GM23248 (cell line): Measurements from ENCODE around the gene LECT2. TPM values are rescaled to one million over a fixed set of nuclear protein-coding genes. Genes with fewer than 3 reads are reported as not detected.

Experiments used
- DNase-seq: peaks from one replicate; pipeline ENCODE4 v3.0.0-alpha.2; 2015
- H2AFZ ChIP-seq: fragments of 200-600 bp; sonication (generic); 2 replicates; pipeline ENCODE4 v1.6.1; 2016; ENCODE audit warnings: antibody characterized with exemption
- H3F3A ChIP-seq: fragments of 200-600 bp; sonication (generic); 2 replicates; pipeline ENCODE4 v1.6.1; 2016; ENCODE audit warnings: mild to moderate bottlenecking, antibody characterized with exemption, mixed run types; ENCODE audit not compliant: insufficient read depth
- H3K27ac ChIP-seq: fragments of 200-600 bp; sonication (generic); 2 replicates; pipeline ENCODE4 v1.5.1; 2016; ENCODE audit warnings: mild to moderate bottlenecking
- H3K27me3 ChIP-seq: fragments of 200-600 bp; sonication (generic); replicated peaks from 2 replicates; pipeline ENCODE4 v1.6.1; 2016; ENCODE audit warnings: mild to moderate bottlenecking; ENCODE audit not compliant: insufficient read depth
- H3K36me3 ChIP-seq: fragments of 200-600 bp; sonication (generic); 2 replicates; pipeline ENCODE4 v1.6.1; 2016; ENCODE audit warnings: low read depth, mild to moderate bottlenecking
- H3K4me1 ChIP-seq: fragments of 200-600 bp; sonication (generic); 2 replicates; pipeline ENCODE4 v1.6.1; 2016; ENCODE audit warnings: mild to moderate bottlenecking; ENCODE audit not compliant: insufficient read depth
- H3K4me2 ChIP-seq: fragments of 200-600 bp; sonication (generic); one replicate; pipeline ENCODE4 v1.6.1; 2016; ENCODE audit warnings: mild to moderate bottlenecking; ENCODE audit not compliant: unreplicated experiment
- H3K4me3 ChIP-seq: fragments of 200-600 bp; sonication (generic); 2 replicates; pipeline ENCODE4 v1.5.1; 2016; ENCODE audit warnings: mild to moderate bottlenecking
- H3K79me2 ChIP-seq: fragments of 200-600 bp; sonication (generic); 2 replicates; pipeline ENCODE4 v1.6.1; 2016; ENCODE audit warnings: mild to moderate bottlenecking; ENCODE audit not compliant: insufficient read depth
- H3K9ac ChIP-seq: fragments of 200-600 bp; sonication (generic); 2 replicates; pipeline ENCODE4 v1.6.1; 2016; ENCODE audit warnings: mild to moderate bottlenecking
- H3K9me2 ChIP-seq: fragments of 200-600 bp; sonication (generic); 2 replicates; pipeline ENCODE4 v1.6.1; 2016; ENCODE audit warnings: mixed run types, mild to moderate bottlenecking, moderate library complexity; ENCODE audit not compliant: insufficient read depth
- H3K9me3 ChIP-seq: fragments of 200-600 bp; sonication (generic); one replicate; pipeline ENCODE4 v1.6.1; 2017; ENCODE audit warnings: low read depth
- H4K20me1 ChIP-seq: fragments of 200-600 bp; sonication (generic); 2 replicates; pipeline ENCODE4 v1.6.0; 2016; ENCODE audit not compliant: insufficient read depth
- EZH2 ChIP-seq: fragments of 200-600 bp; sonication (generic); IDR thresholded peaks from 2 replicates; pipeline ENCODE4 v1.6.1; 2018; ENCODE audit warnings: antibody characterized with exemption, mild to moderate bottlenecking; ENCODE audit not compliant: insufficient read depth, poor library complexity, severe bottlenecking
- EZH2phosphoT487 ChIP-seq: fragments of 200-600 bp; sonication (generic); IDR thresholded peaks from 2 replicates; pipeline ENCODE4 v1.6.1; 2018; ENCODE audit warnings: antibody characterized with exemption, moderate library complexity, mild to moderate bottlenecking, low read depth; ENCODE audit not compliant: insufficient read depth
- WGBS, 2 experiments: methylation state at CpG; one replicate each; pipeline ENCODE4 v1.1.6; 2015 to 2017; ENCODE audit warnings: low lambda C conversion rate in 2 of 2, low coverage in 1 of 2; ENCODE audit errors: missing lambda C conversion rate in 2 of 2; 5-methylcytosine and 5-hydroxymethylcytosine counted together
- in situ Hi-C: fragments of 300-500 bp; cut with MboI; formaldehyde crosslinking; loops from 2 replicates; pipeline ENCODE4 v1.15.0; 2020
- polyA plus RNA-seq: library from polyadenylated mRNA; unstranded; fragments of >200 nt; fragmentation: Nextera tagmentation; extraction: Ambion mirVana; gene quantifications from 2 replicates; pipeline ENCODE4 v1.2.1, GENCODE V29; 2016
- total RNA-seq: library from RNA; depleted of rRNA; stranded (reverse); fragments of >200 nt; shearing (Covaris generic); gene quantifications from 2 replicates; pipeline ENCODE4 v1.2.3, GENCODE V29; 2014; rRNA removed

The LECT2 gene
- total and polyA plus RNA-seq, 2 experiments from 2014 or later, result 0.32 to 0.41 TPM

DNA sequence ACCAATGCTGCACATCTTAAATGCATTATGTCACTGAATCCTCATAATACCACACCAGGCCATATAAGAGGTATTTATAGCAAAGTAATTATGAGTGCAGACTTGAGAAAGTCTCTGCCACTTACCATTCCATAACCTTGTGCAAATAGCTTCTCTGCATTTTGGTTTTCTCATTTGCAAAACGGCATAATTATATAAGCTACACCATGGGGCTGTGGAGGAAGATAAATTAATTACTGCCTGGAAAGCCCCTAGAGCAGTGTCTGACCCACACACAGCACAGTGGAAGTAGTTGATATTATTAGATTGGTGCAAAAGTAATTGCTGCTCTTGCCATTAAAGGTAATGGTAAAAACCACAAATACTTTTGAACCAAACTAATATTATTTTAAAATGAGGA, 49.6 kb downstream of the LECT2 start:
- Histone ChIP-seq H3K4me2 (no peak overlapping the region), H3K9me3 (no peaks in the 10 kb centered on the region), H3K27ac (no peak overlapping the region), H3K79me2 (no peaks in the 10 kb centered on the region), H4K20me1 (no peaks in the 10 kb centered on the region), H2AFZ (no peak overlapping the region), H3F3A (no peaks in the 10 kb centered on the region), H3K9ac (no peak overlapping the region), H3K4me1 (no peaks in the 10 kb centered on the region), H3K9me2 (no peaks in the 10 kb centered on the region), H3K27me3 (no peaks in the 10 kb centered on the region), H3K4me3 (no peak overlapping the region), H3K36me3 (no peaks in the 10 kb centered on the region)
- in situ Hi-C loops, result no loop called here
- WGBS, 2 experiments, result 86 to 91% methylated on average over 1 of the region's 1 CpG
- TF ChIP-seq EZH2phosphoT487, result no peak
- TF ChIP-seq EZH2, result no peak
- DNase-seq, result no peak

DNA sequence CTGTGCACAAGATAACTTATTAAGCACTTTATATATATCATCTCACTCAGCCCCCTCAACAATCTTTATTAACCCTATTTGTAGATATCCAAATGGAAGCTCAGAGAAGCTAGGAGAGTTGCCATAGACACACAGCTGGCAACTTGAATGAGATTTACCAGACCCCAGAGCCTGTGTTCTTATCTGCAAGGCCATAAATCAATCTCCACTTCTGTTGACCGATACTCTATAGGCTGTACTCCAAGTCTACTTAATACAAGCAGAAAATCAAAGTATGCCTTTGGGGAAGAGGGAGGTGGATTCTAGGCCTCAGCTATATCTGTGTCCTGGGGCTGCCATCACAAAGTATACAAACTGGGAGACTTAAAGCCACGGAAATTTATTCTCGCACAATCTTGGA, 53.1 kb downstream of the LECT2 start:
- Histone ChIP-seq H4K20me1 (no peaks in the 10 kb centered on the region), H3K4me3 (no peak overlapping the region), H3K4me1 (no peaks in the 10 kb centered on the region), H2AFZ (no peak overlapping the region), H3K36me3 (no peaks in the 10 kb centered on the region), H3K79me2 (no peaks in the 10 kb centered on the region), H3K27me3 (peaks cover 4% of the 10 kb centered on the region; the same call in 1 of the 2 replicates), H3F3A (no peaks in the 10 kb centered on the region), H3K4me2 (no peak overlapping the region), H3K9me2 (no peaks in the 10 kb centered on the region), H3K27ac (no peak overlapping the region), H3K9me3 (no peaks in the 10 kb centered on the region), H3K9ac (no peak overlapping the region)
- WGBS, 2 experiments, result 47 to 60% methylated on average over 3 of the region's 3 CpGs
- in situ Hi-C loops, result no loop called here
- no peak for DNase-seq
- TF ChIP-seq EZH2phosphoT487 (no peak), EZH2 (no peak)

DNA sequence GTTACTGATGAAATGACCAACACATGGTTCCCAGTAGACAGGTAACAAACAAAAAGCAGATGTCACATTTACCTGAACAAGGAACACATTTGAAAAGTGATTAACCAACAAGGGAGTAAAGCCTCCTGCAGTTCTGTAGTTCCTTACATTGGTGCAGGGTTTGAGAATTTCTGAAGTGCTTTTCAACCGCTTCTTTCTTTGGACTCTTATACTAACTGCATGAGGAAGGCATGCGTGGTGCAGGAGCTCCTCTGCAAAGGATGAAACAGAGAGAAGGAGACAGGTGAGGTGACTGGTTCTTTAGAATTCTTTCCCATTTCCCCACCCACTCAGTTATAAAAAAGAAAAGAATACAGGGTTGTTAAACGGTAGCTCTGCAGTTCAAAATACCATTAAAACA, 54.5 kb downstream of the LECT2 start:
- Histone ChIP-seq H3F3A (no peaks in the 10 kb centered on the region), H3K27me3 (peaks cover 4% of the 10 kb centered on the region; the same call in 1 of the 2 replicates), H3K27ac (no peak overlapping the region), H2AFZ (no peak overlapping the region), H3K9me2 (no peaks in the 10 kb centered on the region), H4K20me1 (no peaks in the 10 kb centered on the region), H3K36me3 (no peaks in the 10 kb centered on the region), H3K9ac (no peak overlapping the region), H3K9me3 (no peaks in the 10 kb centered on the region), H3K4me3 (no peak overlapping the region), H3K4me1 (no peaks in the 10 kb centered on the region), H3K79me2 (no peaks in the 10 kb centered on the region), H3K4me2 (no peak overlapping the region)
- in situ Hi-C loops, result no loop called here
- no peak for DNase-seq
- 68 to 71% methylated on average over 3 of the region's 3 CpGs for WGBS, 2 experiments
- no peak for TF ChIP-seq EZH2
- TF ChIP-seq EZH2phosphoT487, result no peak

DNA sequence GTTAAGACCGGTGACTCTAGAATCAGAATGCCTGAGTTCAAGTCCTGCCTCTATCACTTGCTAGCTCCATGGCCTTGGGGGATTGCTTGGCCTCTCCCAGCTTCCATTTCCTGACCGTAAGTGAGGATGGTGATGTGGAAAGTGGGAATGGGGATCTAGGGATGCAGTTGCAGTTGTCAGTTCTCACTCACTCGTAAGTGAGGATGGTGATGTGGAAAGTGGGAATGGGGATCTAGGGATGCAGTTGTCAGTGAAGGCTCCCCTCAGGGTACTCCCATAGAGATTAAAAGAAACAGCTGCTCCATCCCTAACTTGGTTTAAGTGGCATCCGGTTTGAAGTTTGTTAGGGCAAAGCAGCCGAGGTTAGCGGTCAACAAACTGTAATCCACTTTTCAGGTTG, 56.1 kb downstream of the LECT2 start:
- H3K4me2 ChIP-seq, result no peak overlapping the region
- no peaks in the 10 kb centered on the region for H3F3A ChIP-seq
- H3K79me2 ChIP-seq, result no peaks in the 10 kb centered on the region
- H4K20me1 ChIP-seq, result no peaks in the 10 kb centered on the region
- H3K9me3 ChIP-seq, result no peaks in the 10 kb centered on the region
- WGBS, 2 experiments, result 63 to 64% methylated on average over 6 of the region's 6 CpGs
- no peaks in the 10 kb centered on the region for H3K9me2 ChIP-seq
- no peaks in the 10 kb centered on the region for H3K36me3 ChIP-seq
- no peak overlapping the region for H3K27ac ChIP-seq
- no peak overlapping the region for H2AFZ ChIP-seq
- no peak overlapping the region for H3K9ac ChIP-seq
- no peak overlapping the region for H3K4me3 ChIP-seq
- peaks cover 4% of the 10 kb centered on the region; the same call in 1 of the 2 replicates for H3K27me3 ChIP-seq
- no peaks in the 10 kb centered on the region for H3K4me1 ChIP-seq
- TF ChIP-seq EZH2phosphoT487 (no peak), EZH2 (no peak)
- DNase-seq, result no peak
- in situ Hi-C loops, result loop anchor here (10.0 to 25.0 kb wide), 2 partner anchors 186 to 864 kb away; no protein-coding TSS in a partner anchor

Other genes with a start within 250 kb of the LECT2 start
- not detected in 2 replicates for gene SLC25A48, start 120.3 kb downstream of the LECT2 start, total RNA-seq
- gene SLC25A48, start 120.3 kb downstream of the LECT2 start, polyA plus RNA-seq, result not detected in 2 replicates
- not detected in 2 replicates for gene IL9, start 59.1 kb downstream of the LECT2 start, total RNA-seq
- gene IL9, start 59.1 kb downstream of the LECT2 start, polyA plus RNA-seq, result not detected in 2 replicates
- gene TGFBI, start 74.0 kb upstream of the LECT2 start, total RNA-seq, result 7,109 and 7,351 TPM in 2 replicates
- gene TGFBI, start 74.0 kb upstream of the LECT2 start, polyA plus RNA-seq, result 7,159 and 7,358 TPM in 2 replicates
- gene SMAD5, start 177.9 kb upstream of the LECT2 start, total RNA-seq, result 50.5 and 53.1 TPM in 2 replicates
- 44.0 and 50.0 TPM in 2 replicates for gene SMAD5, start 177.9 kb upstream of the LECT2 start, polyA plus RNA-seq
- gene SMIM32, start 238.2 kb upstream of the LECT2 start, total RNA-seq, result not detected in 2 replicates
- not detected in 2 replicates for gene SMIM32, start 238.2 kb upstream of the LECT2 start, polyA plus RNA-seq